COLO829 (cell line): ENCODE measurements around the gene KCNK5.
A peak's percentile ranks its signal among the peaks of the same experiment; 100 is the strongest.

Source experiments
- DNase-seq: peaks from one replicate; pipeline ENCODE4 v3.0.0; 2012; ENCODE audit warnings: low spot score

Gene KCNK5

DNA sequence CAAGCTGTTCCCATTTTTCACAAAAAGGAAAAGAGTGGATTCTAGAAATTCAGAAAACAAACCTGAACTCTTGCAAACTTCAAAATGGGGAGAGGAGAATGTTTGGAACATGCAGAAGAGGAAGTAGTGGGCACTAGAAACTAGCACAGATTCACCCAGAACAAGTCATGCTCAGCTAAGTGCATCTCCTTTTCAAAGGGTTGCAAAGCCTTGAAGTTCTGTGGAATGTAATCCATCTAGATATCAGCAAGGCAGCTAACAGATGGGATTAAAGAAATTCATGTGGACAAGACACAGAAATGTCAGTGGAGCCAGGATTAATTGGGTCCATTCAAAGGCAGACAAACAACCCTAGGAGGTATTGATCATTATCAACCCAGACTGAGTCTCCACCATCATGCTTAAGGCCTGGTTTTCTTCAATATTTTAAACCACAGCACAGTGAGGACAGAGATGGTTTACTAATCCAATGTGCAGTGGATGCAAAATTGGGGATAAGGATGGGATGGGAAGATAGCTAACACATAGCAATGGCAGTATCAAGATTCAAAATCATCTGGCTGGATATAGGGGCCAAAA lies 31.3 kb downstream of the KCNK5 start:
- DNase-seq, result no peak

DNA sequence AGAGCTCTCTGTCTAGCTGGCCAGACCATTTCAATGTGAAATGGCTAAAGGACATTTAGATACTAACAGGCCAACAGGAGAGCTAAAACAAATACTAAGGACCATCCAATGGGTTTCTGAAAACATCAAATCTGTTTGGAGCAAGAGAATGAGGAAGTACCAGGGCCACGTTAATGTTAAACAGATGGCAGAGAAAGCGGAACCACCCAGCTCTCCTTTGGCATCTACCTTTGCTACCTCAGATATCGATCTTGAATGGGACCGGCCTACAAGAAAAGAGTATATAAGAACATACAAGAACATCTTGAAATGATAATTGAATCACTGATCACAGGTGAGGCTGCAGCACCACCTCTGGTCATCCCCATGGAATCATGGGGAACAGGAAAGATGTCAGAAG lies 31.8 kb downstream of the KCNK5 start:
- DNase-seq, result no peak

GRCh38 chr6:39196673-39197091 lies 32.6 kb downstream of the KCNK5 start:
- DNase-seq, result no peak

- no peak for DNase-seq
Measured at GRCh38 chr6:39195792-39196385, 33.4 kb downstream of the KCNK5 start.

GRCh38 chr6:39194466-39194865 lies 34.8 kb downstream of the KCNK5 start:
- no peak for DNase-seq

DNA sequence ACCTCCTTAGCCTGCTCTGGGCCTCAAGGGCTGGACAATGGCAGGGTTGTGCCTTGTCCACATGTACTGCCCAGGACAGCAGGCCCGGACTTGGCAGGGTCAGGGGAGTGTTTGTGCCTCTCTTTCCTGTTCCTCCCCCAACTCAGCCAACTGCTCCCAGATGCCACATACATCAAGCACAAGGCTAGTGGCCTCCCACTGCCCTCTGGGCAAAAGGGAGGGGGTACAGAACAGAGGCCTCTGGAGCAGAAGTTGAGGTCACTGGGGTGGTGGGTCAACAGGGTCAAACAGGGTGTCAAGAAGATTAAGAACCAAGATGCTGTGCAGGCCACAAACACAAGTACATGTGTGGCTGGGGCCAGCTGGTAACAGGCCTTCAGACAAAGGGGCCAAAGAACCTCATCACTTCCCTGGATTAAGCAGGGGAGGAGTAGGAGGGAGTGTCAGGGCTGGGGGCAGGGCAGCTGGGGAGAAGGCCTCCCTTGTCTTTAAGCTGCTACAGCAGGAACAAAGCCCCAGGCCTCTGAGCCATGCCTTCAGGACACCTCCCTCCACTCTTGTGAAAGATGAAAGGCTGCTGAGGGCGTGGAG lies 36.0 kb downstream of the KCNK5 start:
- peak; percentile 89 for DNase-seq

- DNase-seq, result no peak
Measured at GRCh38 chr6:39192736-39193135, 36.5 kb downstream of the KCNK5 start.

GRCh38 chr6:39191236-39191930 lies 37.9 kb downstream of the KCNK5 start:
- no peak for DNase-seq

GRCh38 chr6:39190545-39191235 lies 38.6 kb downstream of the KCNK5 start:
- DNase-seq, result no peak

DNA sequence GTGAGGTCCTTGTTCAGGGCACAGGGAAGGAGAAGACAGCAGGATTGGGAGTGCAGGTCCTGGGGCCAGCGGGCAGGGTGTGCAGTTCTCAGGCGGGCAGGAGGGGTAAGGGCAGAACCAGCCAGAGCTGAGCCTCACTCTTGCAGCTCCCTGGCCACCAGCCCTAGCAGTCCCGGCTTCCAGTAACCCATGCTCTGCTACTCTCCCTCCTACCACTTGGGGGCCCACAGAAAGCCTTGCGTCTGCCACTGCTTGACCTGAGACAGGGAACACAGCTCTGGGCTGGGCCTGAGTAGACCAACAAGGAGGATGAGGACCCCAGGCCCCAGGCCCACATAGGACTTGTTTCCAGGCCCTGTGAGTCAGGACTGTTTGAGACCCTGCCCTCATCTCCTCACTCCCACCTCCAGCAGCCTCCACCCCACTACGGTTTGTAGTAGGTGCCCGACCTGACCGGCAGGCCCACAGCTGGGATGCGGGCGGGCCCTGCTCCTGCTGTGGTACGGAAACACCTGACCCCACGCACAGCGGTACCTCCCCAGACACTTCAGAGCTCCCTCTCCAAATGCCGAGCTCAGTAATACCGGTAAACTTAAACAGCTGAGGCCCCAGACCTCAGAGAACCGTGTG lies 39.2 kb downstream of the KCNK5 start:
- no peak for DNase-seq

GRCh38 chr6:39189131-39189530 lies 40.1 kb downstream of the KCNK5 start:
- DNase-seq, result no peak

GRCh38 chr6:39188571-39188970 lies 40.7 kb downstream of the KCNK5 start:
- no peak for DNase-seq

DNA sequence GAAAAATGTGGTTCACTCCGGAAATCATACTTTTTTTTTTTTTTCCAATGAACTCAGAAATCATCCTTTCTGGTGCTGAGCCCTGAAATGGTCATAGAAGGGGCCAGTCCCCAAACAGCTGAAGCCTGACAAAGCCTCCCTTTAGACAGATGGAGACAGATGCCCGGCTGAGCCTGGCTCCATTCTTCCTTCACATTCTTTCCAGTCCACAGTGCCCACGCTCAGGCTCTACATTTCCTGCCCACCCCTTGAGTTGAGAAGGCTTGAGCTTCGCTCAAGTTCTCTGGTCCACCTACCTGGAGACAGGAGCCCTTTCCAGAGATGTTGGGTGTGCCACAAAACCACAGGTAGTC lies 41.2 kb downstream of the KCNK5 start:
- DNase-seq, result no peak

DNA sequence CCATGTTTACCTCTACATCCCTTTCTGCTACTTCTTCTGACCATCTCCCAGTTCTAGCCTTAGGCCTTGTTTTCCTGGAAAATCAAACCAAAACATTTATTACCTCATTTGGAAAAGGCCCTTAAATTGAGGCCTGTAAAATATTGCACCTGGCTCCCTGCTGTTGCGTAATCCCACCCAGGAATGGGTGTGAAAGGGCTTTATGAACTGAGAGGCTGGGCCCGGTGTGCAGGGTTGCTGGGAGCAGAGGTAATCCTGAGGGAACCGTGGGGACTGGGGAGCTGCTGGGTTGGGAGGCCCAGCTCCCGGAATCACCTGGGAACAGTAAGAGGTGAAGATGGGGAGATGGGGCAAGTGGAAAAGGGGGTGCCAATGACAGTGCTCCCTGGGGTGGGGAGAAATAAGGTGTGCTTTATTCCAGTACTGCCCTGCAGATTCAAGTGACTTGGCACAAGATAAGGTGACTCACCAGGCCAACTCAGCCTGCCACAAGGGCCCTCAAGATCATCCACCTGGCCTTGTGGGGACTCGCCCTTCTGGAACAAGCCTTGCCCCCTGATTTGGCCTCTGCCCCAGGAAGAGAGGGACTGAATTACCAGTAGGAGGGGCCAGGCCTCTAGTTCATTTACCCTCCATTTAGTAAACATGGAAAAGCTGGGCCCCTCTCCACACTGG lies 44.2 kb downstream of the KCNK5 start:
- DNase-seq, result no peak

GRCh38 chr6:39182604-39183003 lies 46.7 kb downstream of the KCNK5 start:
- no peak for DNase-seq

DNA sequence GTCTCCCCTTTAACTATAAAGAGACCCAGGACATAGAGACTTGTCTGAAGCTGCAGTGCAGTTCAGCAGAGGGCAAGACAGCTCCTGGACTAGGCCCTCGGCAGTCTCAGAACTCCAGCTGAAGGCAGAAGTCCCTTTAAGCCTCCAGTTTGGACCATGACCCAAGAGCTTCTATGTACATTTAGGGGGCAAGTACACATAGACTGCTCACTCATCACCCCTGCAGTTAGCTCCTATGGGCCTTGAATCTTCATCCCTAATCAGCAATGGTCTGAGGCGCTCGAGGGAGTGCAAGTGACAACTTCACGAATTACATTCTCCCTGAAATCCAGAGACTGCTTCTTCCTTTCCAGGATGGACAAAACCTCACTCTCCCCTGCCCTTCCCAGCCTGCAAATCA lies 47.4 kb downstream of the KCNK5 start:
- DNase-seq, result no peak

DNA sequence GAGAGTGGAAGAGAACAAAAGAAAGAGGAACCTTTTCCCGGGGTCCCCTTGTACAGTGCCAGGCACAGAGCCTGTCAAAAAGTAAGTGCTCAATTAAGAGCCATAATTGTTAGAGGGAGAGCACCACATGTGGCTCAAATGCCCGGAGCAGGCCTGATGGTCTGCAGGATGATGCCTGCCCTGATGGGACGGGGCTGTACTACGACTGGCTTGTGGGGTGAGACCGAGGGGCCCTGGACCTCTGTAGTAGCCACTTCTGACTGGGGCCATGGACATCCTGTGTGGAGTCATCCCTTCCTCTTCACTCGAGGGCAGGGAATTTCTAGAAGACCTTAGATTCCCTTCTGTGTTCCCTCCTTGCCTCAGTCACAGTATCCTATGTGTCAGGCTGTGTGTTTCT lies 47.9 kb downstream of the KCNK5 start:
- DNase-seq, result no peak

- DNase-seq, result no peak
Measured at GRCh38 chr6:39178804-39179203, 50.5 kb downstream of the KCNK5 start.

- DNase-seq, result no peak
Measured at GRCh38 chr6:39178235-39178634, 51.0 kb downstream of the KCNK5 start.

- DNase-seq, result no peak
Measured at GRCh38 chr6:39177130-39177529, 52.1 kb downstream of the KCNK5 start.

DNA sequence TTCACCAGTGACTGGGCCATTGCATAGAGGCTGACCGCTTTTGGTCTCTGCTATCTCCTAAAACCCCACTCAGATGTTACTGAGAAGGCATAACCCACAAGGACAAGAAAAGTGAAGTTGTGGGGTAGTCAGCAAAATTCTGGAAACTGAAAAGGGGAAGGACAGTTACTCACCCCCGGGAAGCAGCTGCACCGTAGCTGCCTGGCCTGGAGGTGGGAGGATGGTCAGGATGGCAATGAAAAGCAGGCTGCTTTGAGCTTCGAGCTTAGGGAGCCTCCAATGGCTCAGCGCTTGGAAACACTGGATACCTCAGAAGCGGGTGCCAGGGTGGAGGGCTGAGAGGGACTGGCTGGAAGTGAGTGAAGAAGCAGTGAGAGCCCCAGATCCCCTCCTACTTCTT lies 56.0 kb downstream of the KCNK5 start:
- DNase-seq, result no peak

GRCh38 chr6:39172377-39172757 lies 56.9 kb downstream of the KCNK5 start:
- no peak for DNase-seq
